ENCODE data around the gene FLOT2. TPM values are rescaled to one million over a fixed set of nuclear protein-coding genes. Genes with fewer than 3 reads are reported as not detected.
A peak's percentile ranks its signal among the peaks of the same experiment; 100 is the strongest.
"Not testable (repeated sequence)": the region's sequence is repeated elsewhere in the genome, so short reads cannot be mapped to it uniquely, and the experiment has no call there.

FLOT2 gene
- total RNA-seq, 2 donors from 2014 or later, result 138 to 141 TPM

- no peak for ATAC-seq (replicated peaks in 1 of 2)
- Mint-ChIP-seq H3K27me3 (ENCODE audit: low read depth) (no peaks in the 10 kb centered on the region), H3K27ac (no peak overlapping the region), H3K4me1 (ENCODE audit: low read depth) (peaks cover 72% of the 10 kb centered on the region), H3K36me3 (ENCODE audit: insufficient read depth in 2 of 2) (peaks cover 9 to 18% of the 10 kb centered on the region in 2 donors), H3K9me3 (peaks cover 0 to 2% of the 10 kb centered on the region in 2 donors), H3K4me3 (peak overlapping the region in 1 of 2 donors; percentile 95)
- DNase-seq, result no peak
These were observed 1.0 kb upstream of the FLOT2 start for GRCh38 chr17:28898527-28898955.

- Mint-ChIP-seq H3K36me3 (ENCODE audit: insufficient read depth in 2 of 2) (peaks cover 9 to 23% of the 10 kb centered on the region in 2 donors), H3K27me3 (ENCODE audit: low read depth) (no peaks in the 10 kb centered on the region), H3K27ac (peak overlapping the region; percentile 89), H3K9me3 (peaks cover 0 to 2% of the 10 kb centered on the region in 2 donors), H3K4me3 (peak overlapping the region; percentile 95 to 99), H3K4me1 (ENCODE audit: low read depth) (peaks cover 73% of the 10 kb centered on the region)
- no peak for DNase-seq
- ATAC-seq (replicated peaks in 1 of 2), result no peak
These were observed 415 bp upstream of the FLOT2 start for GRCh38 chr17:28897769-28898526.

DNA sequence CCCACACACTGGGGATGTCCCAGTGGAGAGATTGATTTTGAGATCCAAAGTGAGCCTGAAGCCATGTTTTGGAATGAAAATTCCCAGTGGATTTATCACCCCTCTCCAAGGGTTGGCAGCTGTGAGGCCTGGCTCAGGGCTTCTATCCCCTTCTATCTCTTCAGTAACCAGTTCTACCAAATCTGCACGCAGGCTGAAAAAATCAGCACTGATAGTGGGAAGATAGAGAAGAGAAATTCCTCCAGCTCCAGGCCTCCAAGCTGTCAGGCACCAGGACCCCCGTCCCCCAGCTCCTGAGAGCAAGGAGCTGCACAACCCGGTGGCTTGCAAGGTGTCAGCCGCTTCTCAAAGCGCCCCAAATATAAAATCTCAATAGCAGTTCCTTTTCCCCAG is 1.0 kb downstream of the FLOT2 start:
- no peak for DNase-seq
- Mint-ChIP-seq H3K36me3 (ENCODE audit: insufficient read depth in 2 of 2) (peaks cover 7 to 22% of the 10 kb centered on the region in 2 donors), H3K4me3 (peak overlapping the region; percentile 95 to 99), H3K27ac (peak overlapping the region; percentile 98), H3K9me3 (peaks cover 0 to 2% of the 10 kb centered on the region in 2 donors), H3K4me1 (ENCODE audit: low read depth) (peaks cover 76% of the 10 kb centered on the region), H3K27me3 (ENCODE audit: low read depth) (no peaks in the 10 kb centered on the region)
- ATAC-seq (replicated peaks in 1 of 2), result no peak

GRCh38 chr17:28895794-28896447 is 1.6 kb downstream of the FLOT2 start:
- Mint-ChIP-seq H3K27me3 (ENCODE audit: low read depth) (no peaks in the 10 kb centered on the region), H3K4me3 (peak overlapping the region; percentile 95 to 99)
- no peak for DNase-seq

GRCh38 chr17:28893248-28894183 is 4.0 kb downstream of the FLOT2 start:
- H3K27me3 Mint-ChIP-seq (ENCODE audit: low read depth); H3K9me3 Mint-ChIP-seq: not testable (repeated sequence)
- DNase-seq, result peak; percentile 48 to 54
- Mint-ChIP-seq H3K27ac (peak overlapping the region; percentile 100), H3K4me1 (ENCODE audit: low read depth) (peaks cover 70% of the 10 kb centered on the region), H3K36me3 (ENCODE audit: insufficient read depth in 2 of 2) (peaks cover 6 to 15% of the 10 kb centered on the region in 2 donors), H3K4me3 (peak overlapping the region; percentile 98 to 99)
- peak; percentile 37 to 40 for ATAC-seq (replicated peaks in 1 of 2)

More at GRCh38 chr17:28895794-28896447, 1.6 kb downstream of the FLOT2 start:
- Mint-ChIP-seq H3K9me3 (peaks cover 0 to 2% of the 10 kb centered on the region in 2 donors), H3K36me3 (ENCODE audit: insufficient read depth in 2 of 2) (peaks cover 9 to 25% of the 10 kb centered on the region in 2 donors), H3K27ac (peak overlapping the region; percentile 98), H3K4me1 (ENCODE audit: low read depth) (peaks cover 78% of the 10 kb centered on the region)
- ATAC-seq (replicated peaks in 1 of 2), result no peak

- ATAC-seq (replicated peaks in 1 of 2) (no peak), DNase-seq (no peak)
- Mint-ChIP-seq H3K27me3 (ENCODE audit: low read depth) (no peaks in the 10 kb centered on the region), H3K9me3 (no peaks in the 10 kb centered on the region), H3K4me3 (peak overlapping the region; percentile 76 to 98), H3K4me1 (ENCODE audit: low read depth) (peaks cover 59% of the 10 kb centered on the region), H3K27ac (peak overlapping the region; percentile 99), H3K36me3 (ENCODE audit: insufficient read depth in 2 of 2) (peaks cover 3 to 15% of the 10 kb centered on the region in 2 donors)
These were observed 5.5 kb downstream of the FLOT2 start for GRCh38 chr17:28892024-28892423.

- DNase-seq (no peak), ATAC-seq (replicated peaks in 1 of 2) (no peak)
- Mint-ChIP-seq H3K4me3 (peak overlapping the region in 1 of 2 donors; percentile 76), H3K9me3 (no peaks in the 10 kb centered on the region), H3K27me3 (ENCODE audit: low read depth) (no peaks in the 10 kb centered on the region), H3K36me3 (ENCODE audit: insufficient read depth in 2 of 2) (peaks cover 3 to 15% of the 10 kb centered on the region in 2 donors), H3K4me1 (ENCODE audit: low read depth) (peaks cover 61% of the 10 kb centered on the region), H3K27ac (peak overlapping the region; percentile 99)
These were observed 6.3 kb downstream of the FLOT2 start for GRCh38 chr17:28891201-28891600.

- H3K36me3 Mint-ChIP-seq (ENCODE audit: insufficient read depth in 2 of 2), result peaks cover 5 to 13% of the 10 kb centered on the region in 2 donors
- no peak for DNase-seq
- no peaks in the 10 kb centered on the region for H3K27me3 Mint-ChIP-seq (ENCODE audit: low read depth)
- no peak for ATAC-seq (replicated peaks in 1 of 2)
- no peaks in the 10 kb centered on the region for H3K9me3 Mint-ChIP-seq
- H3K4me1 Mint-ChIP-seq (ENCODE audit: low read depth), result peaks cover 53% of the 10 kb centered on the region
- no peak overlapping the region for H3K27ac Mint-ChIP-seq
- no peak overlapping the region for H3K4me3 Mint-ChIP-seq
These were observed 7.5 kb downstream of the FLOT2 start for GRCh38 chr17:28889996-28890395.

DNA sequence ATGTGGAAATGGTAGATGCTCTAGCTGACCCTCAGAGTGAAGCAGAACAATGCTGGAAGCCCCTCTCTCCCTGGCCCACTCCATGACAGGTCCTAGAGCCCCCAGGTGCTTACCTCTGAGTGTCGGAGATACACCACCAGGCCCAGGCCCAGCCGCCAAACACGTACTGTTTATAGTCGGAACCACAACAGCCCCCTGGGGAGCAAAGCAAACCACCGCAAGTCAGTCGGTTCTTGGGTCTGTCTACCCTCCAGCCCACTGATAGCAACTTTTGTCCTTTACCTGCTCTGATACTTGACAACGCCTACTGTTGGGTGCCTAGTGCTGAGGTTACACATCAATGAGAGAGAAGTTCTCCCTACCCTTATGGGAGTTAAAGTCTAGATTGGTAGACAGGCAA is 8.7 kb downstream of the FLOT2 start:
- H3K9me3 Mint-ChIP-seq, result no peaks in the 10 kb centered on the region
- H3K27me3 Mint-ChIP-seq (ENCODE audit: low read depth), result no peaks in the 10 kb centered on the region
- peaks cover 50% of the 10 kb centered on the region for H3K4me1 Mint-ChIP-seq (ENCODE audit: low read depth)
- no peak for ATAC-seq (replicated peaks in 1 of 2)
- no peak for DNase-seq
- peak overlapping the region; percentile 36 for H3K27ac Mint-ChIP-seq
- no peak overlapping the region for H3K4me3 Mint-ChIP-seq
- H3K36me3 Mint-ChIP-seq (ENCODE audit: insufficient read depth in 2 of 2), result peaks cover 5 to 13% of the 10 kb centered on the region in 2 donors

DNA sequence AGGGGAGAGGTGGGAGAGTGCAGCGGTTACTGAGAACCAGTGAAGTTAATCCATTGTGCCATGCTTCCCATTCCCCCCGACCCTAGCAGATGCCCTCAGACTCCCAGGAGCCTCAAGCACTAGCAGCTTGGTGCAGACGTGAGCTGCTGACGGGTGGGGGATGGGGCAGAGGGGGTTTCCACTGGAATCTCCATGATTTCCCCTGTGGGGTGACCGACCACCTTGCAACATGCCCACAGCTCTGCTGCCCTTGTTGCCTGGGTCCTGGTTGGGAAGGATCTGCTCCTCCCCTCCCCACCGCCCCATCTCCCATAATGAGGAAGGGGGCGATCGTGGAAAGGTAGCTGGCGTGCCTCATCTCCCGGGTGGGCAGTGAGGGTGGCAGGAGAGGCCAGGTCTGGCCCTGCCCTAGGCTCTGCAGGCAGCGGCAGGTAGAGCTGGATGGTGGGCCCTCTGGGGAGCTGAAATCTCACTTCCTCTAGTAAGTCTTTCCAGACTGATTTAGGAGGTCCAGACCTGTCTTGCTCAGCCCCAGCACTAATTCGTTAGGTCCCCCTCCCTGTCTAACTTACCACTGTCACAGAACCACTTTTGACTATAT is 9.6 kb downstream of the FLOT2 start:
- Mint-ChIP-seq H3K4me1 (ENCODE audit: low read depth) (peaks cover 41% of the 10 kb centered on the region), H3K36me3 (ENCODE audit: insufficient read depth in 2 of 2) (peaks cover 5 to 8% of the 10 kb centered on the region in 2 donors), H3K27ac (no peak overlapping the region), H3K9me3 (no peaks in the 10 kb centered on the region), H3K27me3 (ENCODE audit: low read depth) (no peaks in the 10 kb centered on the region), H3K4me3 (no peak overlapping the region)
- no peak for ATAC-seq (replicated peaks in 1 of 2)
- DNase-seq, result no peak

DNA sequence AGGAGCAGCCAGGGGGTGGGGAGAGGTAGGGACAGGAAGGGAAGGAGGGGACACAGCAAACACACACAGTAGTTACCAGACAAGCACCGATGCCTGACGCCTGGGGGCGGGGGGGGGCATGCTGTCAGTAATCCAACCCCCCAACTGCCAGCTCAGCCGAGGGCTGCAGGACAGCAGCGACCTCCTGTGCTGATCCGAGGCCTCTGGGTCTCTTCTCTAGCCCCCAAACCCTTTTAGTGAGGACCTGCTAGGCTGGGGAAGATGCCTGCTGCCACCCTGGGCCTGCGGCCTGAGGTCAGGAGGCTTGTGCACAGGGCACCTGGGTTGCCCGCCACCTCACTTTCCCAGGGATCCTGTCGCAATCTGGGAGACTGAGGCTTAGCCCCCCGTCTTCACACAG is 11.6 kb downstream of the FLOT2 start:
- Mint-ChIP-seq H3K9me3 (no peaks in the 10 kb centered on the region), H3K4me1 (ENCODE audit: low read depth) (peaks cover 24% of the 10 kb centered on the region), H3K4me3 (no peak overlapping the region), H3K36me3 (ENCODE audit: insufficient read depth in 2 of 2) (peaks cover 2 to 11% of the 10 kb centered on the region in 2 donors), H3K27me3 (ENCODE audit: low read depth) (no peaks in the 10 kb centered on the region), H3K27ac (no peak overlapping the region)
- DNase-seq (no peak), ATAC-seq (replicated peaks in 1 of 2) (no peak)

- DNase-seq (no peak), ATAC-seq (replicated peaks in 1 of 2) (no peak)
- no peak overlapping the region for H3K4me3 Mint-ChIP-seq
- H3K9me3 Mint-ChIP-seq, result no peaks in the 10 kb centered on the region
- peaks cover 18% of the 10 kb centered on the region for H3K4me1 Mint-ChIP-seq (ENCODE audit: low read depth)
- H3K36me3 Mint-ChIP-seq (ENCODE audit: insufficient read depth in 2 of 2), result peaks cover 2 to 9% of the 10 kb centered on the region in 2 donors
- H3K27ac Mint-ChIP-seq, result no peak overlapping the region
- no peaks in the 10 kb centered on the region for H3K27me3 Mint-ChIP-seq (ENCODE audit: low read depth)
These were observed 12.2 kb downstream of the FLOT2 start for GRCh38 chr17:28885363-28885762.

All from activated T-cell treated with anti-CD3 and anti-CD28 coated beads, Interleukin-2, amount 50 U/mL, for 72 hours (primary cell).